Sigmoid colon (tissue), 7 donors: ENCODE data around the gene ZNF207. TPM values are rescaled to one million over a fixed set of nuclear protein-coding genes. Genes with fewer than 3 reads are reported as not detected.
"Not testable (repeated sequence)": the region's sequence is repeated elsewhere in the genome, so short reads cannot be mapped to it uniquely, and the experiment has no call there.

Experiments
- DNase-seq: peaks from one replicate; pipeline ENCODE4 v3.0.0-alpha.2; 2019
- H3K27ac ChIP-seq, 4 donors: fragments of 200-600 bp; sonication (generic); one replicate each; pipeline ENCODE4 v1.5.1; 2016 to 2019; ENCODE audit warnings: mild to moderate bottlenecking in 1 of 4
- H3K27me3 ChIP-seq, 3 donors: fragments of 200-600 bp; sonication (generic); one replicate each; pipeline ENCODE4 v1.5.1; 2019; ENCODE audit warnings: mild to moderate bottlenecking in 1 of 3
- H3K36me3 ChIP-seq, 4 donors: fragments of 200-600 bp; sonication (generic); one replicate each; pipeline ENCODE4 v1.5.1; 2016 to 2019
- H3K4me1 ChIP-seq, 4 donors: fragments of 200-600 bp; sonication (generic); one replicate each; pipeline ENCODE4 v1.5.1; 2017 to 2019
- H3K4me3 ChIP-seq, 4 donors: fragments of 200-600 bp; sonication (generic); one replicate each; pipeline ENCODE4 v1.5.1; 2017 to 2019; ENCODE audit warnings: mild to moderate bottlenecking in 2 of 4, moderate library complexity in 1 of 4
- H3K9me3 ChIP-seq, 4 donors: fragments of 200-600 bp in 3 of 4; sonication (generic) in 3 of 4; one replicate each; pipeline versions ENCODE4 v1.5.1 to v1.6.1; 2013 to 2019
- CTCF ChIP-seq, 4 experiments: fragments of 450-650 bp in 3 of 4; fragments of 200-600 bp in 1 of 4; IDR thresholded peaks; one replicate each; pipeline ENCODE4 v1.5.1; 2016 to 2019; ENCODE audit warnings: antibody characterized with exemption in 4 of 4, mild to moderate bottlenecking in 3 of 4, moderate library complexity in 2 of 4
- EP300 ChIP-seq, 4 donors: sonication (generic); formaldehyde crosslinking; IDR thresholded peaks; one replicate each; pipeline ENCODE4 v1.6.1; 2017; ENCODE audit warnings: antibody characterized with exemption in 4 of 4
- POLR2A ChIP-seq, 2 donors: fragments of 450-650 bp; IDR thresholded peaks; one replicate each; pipeline ENCODE4 v1.6.1; 2016; ENCODE audit warnings: antibody characterized with exemption in 2 of 2, mild to moderate bottlenecking in 2 of 2, moderate library complexity in 2 of 2
- POLR2AphosphoS5 ChIP-seq, 4 donors: sonication (generic); formaldehyde crosslinking; IDR thresholded peaks; one replicate each; pipeline ENCODE4 v1.6.1; 2017; ENCODE audit warnings: antibody characterized with exemption in 4 of 4
- WGBS, 2 donors: extraction: QIAGEN DNeasy Blood & Tissue Kit; methylation state at CpG; one replicate each; pipeline ENCODE4 v1.1.7; 2013; 5-methylcytosine and 5-hydroxymethylcytosine counted together
- intact Hi-C: fragments of 100-400 bp; cut with DNase I; formaldehyde crosslinking; loops from one replicate; pipeline ENCODE4 v1.15.1; 2023
- polyA plus RNA-seq, 3 donors: library from polyadenylated mRNA; stranded (reverse); fragments of 200-250 nt; gene quantifications; one replicate each; pipeline ENCODE4 v1.2.3, GENCODE V29; 2013
- total RNA-seq, 4 donors: library from RNA; depleted of rRNA; stranded (reverse); fragments of >200 nt; gene quantifications; one replicate each; pipeline ENCODE4 v1.1.0, GENCODE V29; 2016
- donor health status: healthy with polysubstance abuse.
- donor health status: Bipolar disorder and iron deficiency.
- donor health status: healthy.

ZNF207 gene
- total and polyA plus RNA-seq, 7 donors = 61.9 to 132 (median 100) TPM

GRCh38 chr17:32307658-32308057 is 42.3 kb upstream of the ZNF207 start:
- no peak for DNase-seq
- H3K27ac ChIP-seq = no peak overlapping the region
- H3K36me3 ChIP-seq = no peaks in the 10 kb centered on the region
- no peaks in the 10 kb centered on the region for H3K9me3 ChIP-seq
- TF ChIP-seq POLR2A (IDR thresholded peaks at IDR 0.05) (no peak), POLR2AphosphoS5 (IDR thresholded peaks at IDR 0.05) (no peak), EP300 (IDR thresholded peaks at IDR 0.05) (no peak), CTCF (IDR thresholded peaks at IDR 0.05) (no peak)
- peaks cover 0 to 8% (median 7%) of the 10 kb centered on the region in 4 donors for H3K4me1 ChIP-seq
- H3K4me3 ChIP-seq = no peak overlapping the region
- intact Hi-C loops = no loop called here
- 45 to 64% methylated on average over 4 of the region's 4 CpGs for WGBS, 2 donors
- no peaks in the 10 kb centered on the region for H3K27me3 ChIP-seq

- 11 to 44% methylated on average over 9 of the region's 9 CpGs for WGBS, 2 donors
These were observed 38.9 kb upstream of the ZNF207 start for GRCh38 chr17:32311028-32311536.

GRCh38 chr17:32314636-32315035 is 35.3 kb upstream of the ZNF207 start:
- Histone ChIP-seq H3K4me1 (peaks cover 0 to 8% (median 7%) of the 10 kb centered on the region in 4 donors), H3K27ac (no peak overlapping the region), H3K36me3 (no peaks in the 10 kb centered on the region), H3K9me3 (no peaks in the 10 kb centered on the region), H3K4me3 (no peak overlapping the region), H3K27me3 (no peaks in the 10 kb centered on the region)
- TF ChIP-seq POLR2A (IDR thresholded peaks at IDR 0.05) = no peak
- TF ChIP-seq CTCF (IDR thresholded peaks at IDR 0.05) = no peak
- WGBS, 2 donors = 73 to 91% methylated on average over 9 of the region's 9 CpGs
- intact Hi-C loops = no loop called here
- DNase-seq = no peak

More at GRCh38 chr17:32311028-32311536, 38.9 kb upstream of the ZNF207 start:
- Histone ChIP-seq H3K27ac (peak overlapping the region in 1 of 4 donors; percentile 22), H3K4me1 (peaks cover 0 to 8% (median 7%) of the 10 kb centered on the region in 4 donors), H3K27me3 (no peaks in the 10 kb centered on the region), H3K4me3 (peak overlapping the region; percentile 2 to 29 (median 14)), H3K36me3 (no peaks in the 10 kb centered on the region), H3K9me3 (no peaks in the 10 kb centered on the region)
- intact Hi-C loops = no loop called here
- no peak for DNase-seq
- TF ChIP-seq POLR2AphosphoS5 (IDR thresholded peaks at IDR 0.05) (no peak), CTCF (IDR thresholded peaks at IDR 0.05) (no peak), EP300 (IDR thresholded peaks at IDR 0.05) (no peak), POLR2A (IDR thresholded peaks at IDR 0.05) (no peak)

GRCh38 chr17:32315171-32315570 is 34.8 kb upstream of the ZNF207 start:
- Histone ChIP-seq H3K4me3 (no peak overlapping the region), H3K9me3 (no peaks in the 10 kb centered on the region), H3K36me3 (no peaks in the 10 kb centered on the region), H3K27me3 (no peaks in the 10 kb centered on the region), H3K27ac (no peak overlapping the region), H3K4me1 (peaks cover 0 to 8% (median 7%) of the 10 kb centered on the region in 4 donors)
- DNase-seq = no peak
- 89 to 90% methylated on average over 8 of the region's 8 CpGs for WGBS, 2 donors
- no peak for TF ChIP-seq CTCF (IDR thresholded peaks at IDR 0.05)
- no peak for TF ChIP-seq POLR2A (IDR thresholded peaks at IDR 0.05)
- no peak for TF ChIP-seq POLR2AphosphoS5 (IDR thresholded peaks at IDR 0.05)
- intact Hi-C loops = no loop called here

GRCh38 chr17:32316653-32317052 is 33.3 kb upstream of the ZNF207 start:
- H3K36me3 ChIP-seq, DNase-seq, H3K9me3 ChIP-seq, intact Hi-C loops, H3K4me3 ChIP-seq, H3K4me1 ChIP-seq, H3K27me3 ChIP-seq, H3K27ac ChIP-seq: not testable (repeated sequence)
- WGBS, 2 donors = 89 to 93% methylated on average over 5 of the region's 5 CpGs
